DND-41 (cell line): ENCODE results near the gene HSPG2.

Experiments used
- ATAC-seq: fragments of 200-7000 bp; cut with Tn5 transposase; 3 replicates; pipeline ENCODE4 v1.9.1; 2021; ENCODE audit warnings: low read depth; ENCODE audit not compliant: insufficient read depth
- DNase-seq: peaks from one replicate; pipeline ENCODE4 v3.0.0-alpha.2; 2020
- H2AFZ ChIP-seq: 2 replicates; pipeline ENCODE4 v1.6.0; 2012; ENCODE audit warnings: low read depth, low read length
- H3K27ac ChIP-seq: 2 replicates; pipeline ENCODE4 v1.5.1; 2012; ENCODE audit warnings: low read length, inconsistent platforms
- H3K27me3 ChIP-seq: fragments of 200-600 bp; sonication (generic); 2 replicates; pipeline ENCODE4 v1.6.0; 2012; ENCODE audit warnings: low read length, mild to moderate bottlenecking, inconsistent platforms; ENCODE audit not compliant: insufficient read depth, poor library complexity
- H3K36me3 ChIP-seq: 2 replicates; pipeline ENCODE4 v1.5.1; 2012; ENCODE audit warnings: low read length, inconsistent platforms; ENCODE audit not compliant: insufficient read depth
- H3K4me1 ChIP-seq: 2 replicates; pipeline ENCODE4 v1.5.1; 2012; ENCODE audit warnings: mild to moderate bottlenecking, low read length; ENCODE audit not compliant: insufficient read depth
- H3K4me2 ChIP-seq: 2 replicates; pipeline ENCODE4 v1.6.0; 2012; ENCODE audit warnings: mild to moderate bottlenecking, moderate library complexity, low read length, inconsistent platforms; ENCODE audit not compliant: insufficient read depth
- H3K4me3 ChIP-seq, 2 experiments: fragments of 200-600 bp in 1 of 2; shearing (Covaris generic) in 1 of 2; 2 replicates each; pipeline ENCODE4 v1.5.1; 2012 to 2016; ENCODE audit warnings: inconsistent platforms in 2 of 2, low read length in 2 of 2, mild to moderate bottlenecking in 2 of 2, low read depth in 1 of 2, moderate library complexity in 1 of 2
- H3K79me2 ChIP-seq: 2 replicates; pipeline ENCODE4 v1.6.0; 2012; ENCODE audit warnings: low read length, inconsistent platforms; ENCODE audit not compliant: insufficient read depth
- H3K9ac ChIP-seq: 2 replicates; pipeline ENCODE4 v1.6.0; 2012; ENCODE audit warnings: low read depth, mild to moderate bottlenecking, inconsistent platforms, low read length, moderate library complexity
- H3K9me3 ChIP-seq: 2 replicates; pipeline ENCODE4 v1.5.1; 2012; ENCODE audit warnings: low read length, moderate library complexity, mild to moderate bottlenecking, inconsistent platforms; ENCODE audit not compliant: insufficient read depth, severe bottlenecking
- H4K20me1 ChIP-seq: 2 replicates; pipeline ENCODE4 v1.6.0; 2012; ENCODE audit warnings: low read length; ENCODE audit not compliant: insufficient read depth
- EZH2 ChIP-seq: IDR thresholded peaks from 3 replicates; pipeline ENCODE4 v1.6.1; 2012; ENCODE audit warnings: borderline replicate concordance, low read depth, mild to moderate bottlenecking, moderate library complexity, low read length, inconsistent platforms; ENCODE audit not compliant: severe bottlenecking
- TF ChIP-seq, protein P1 (sequence below): IDR thresholded peaks from 2 replicates; pipeline ENCODE4 v1.5.1; 2012; ENCODE audit warnings: borderline replicate concordance, low read length, moderate library complexity, mild to moderate bottlenecking; ENCODE audit not compliant: poor library complexity, severe bottlenecking; ENCODE audit errors: extremely low read depth

HSPG2 gene

DNA sequence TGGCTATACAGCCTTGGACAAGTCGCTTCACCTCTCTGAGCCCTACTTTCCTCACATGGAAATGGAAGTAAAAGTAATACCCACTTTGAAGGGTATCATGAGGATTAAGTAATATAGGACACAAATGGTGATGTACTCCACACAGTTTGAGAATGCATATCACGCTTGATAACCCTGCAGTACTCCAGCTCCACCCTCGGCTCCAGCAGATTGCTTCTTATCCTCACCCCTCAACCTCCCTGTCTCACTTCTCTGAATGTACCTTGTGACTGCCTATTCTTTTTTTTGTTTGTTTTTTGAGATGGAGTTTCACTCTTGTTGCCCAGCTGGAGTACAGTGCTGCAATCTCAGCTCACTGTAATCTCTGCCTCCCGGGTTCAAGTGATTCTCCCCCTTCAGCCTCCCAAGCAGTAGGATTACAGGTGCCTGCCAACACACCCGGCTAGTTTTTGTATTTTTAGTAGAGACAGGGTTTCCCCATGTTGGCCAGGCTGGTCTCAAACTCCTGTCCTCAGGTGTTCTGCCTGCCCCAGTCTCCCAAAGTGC, 69.6 kb downstream of the HSPG2 start:
- Histone ChIP-seq H3K27ac (no peak overlapping the region), H3K36me3 (no peaks in the 10 kb centered on the region), H3K9me3 (no peaks in the 10 kb centered on the region), H3K9ac (no peak overlapping the region), H3K4me2 (no peak overlapping the region), H4K20me1 (no peaks in the 10 kb centered on the region), H3K79me2 (no peaks in the 10 kb centered on the region), H3K27me3 (peaks cover 13% of the 10 kb centered on the region), H3K4me3 (no peak overlapping the region), H2AFZ (no peak overlapping the region), H3K4me1 (no peaks in the 10 kb centered on the region)
- ATAC-seq (no peak), DNase-seq (no peak)
- TF ChIP-seq, protein P1, sequence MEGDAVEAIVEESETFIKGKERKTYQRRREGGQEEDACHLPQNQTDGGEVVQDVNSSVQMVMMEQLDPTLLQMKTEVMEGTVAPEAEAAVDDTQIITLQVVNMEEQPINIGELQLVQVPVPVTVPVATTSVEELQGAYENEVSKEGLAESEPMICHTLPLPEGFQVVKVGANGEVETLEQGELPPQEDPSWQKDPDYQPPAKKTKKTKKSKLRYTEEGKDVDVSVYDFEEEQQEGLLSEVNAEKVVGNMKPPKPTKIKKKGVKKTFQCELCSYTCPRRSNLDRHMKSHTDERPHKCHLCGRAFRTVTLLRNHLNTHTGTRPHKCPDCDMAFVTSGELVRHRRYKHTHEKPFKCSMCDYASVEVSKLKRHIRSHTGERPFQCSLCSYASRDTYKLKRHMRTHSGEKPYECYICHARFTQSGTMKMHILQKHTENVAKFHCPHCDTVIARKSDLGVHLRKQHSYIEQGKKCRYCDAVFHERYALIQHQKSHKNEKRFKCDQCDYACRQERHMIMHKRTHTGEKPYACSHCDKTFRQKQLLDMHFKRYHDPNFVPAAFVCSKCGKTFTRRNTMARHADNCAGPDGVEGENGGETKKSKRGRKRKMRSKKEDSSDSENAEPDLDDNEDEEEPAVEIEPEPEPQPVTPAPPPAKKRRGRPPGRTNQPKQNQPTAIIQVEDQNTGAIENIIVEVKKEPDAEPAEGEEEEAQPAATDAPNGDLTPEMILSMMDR: no peak
- no peak for TF ChIP-seq EZH2

DNA sequence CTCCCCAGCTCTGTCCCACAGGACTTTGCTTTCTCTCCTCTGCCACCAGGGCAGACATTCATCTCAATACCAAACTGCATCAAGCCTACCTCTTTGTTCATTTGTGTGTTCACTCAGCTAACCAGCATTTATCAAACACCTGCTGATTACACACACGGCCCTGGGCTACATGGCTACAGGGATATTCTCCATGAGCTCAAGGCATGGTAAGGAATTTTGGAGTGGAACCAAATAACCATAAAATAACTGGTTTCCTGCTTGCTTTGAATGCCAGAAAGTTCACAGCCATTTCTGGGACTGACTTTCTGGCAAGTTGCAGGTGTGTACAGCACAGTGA, 70.4 kb downstream of the HSPG2 start:
- Histone ChIP-seq H3K36me3 (no peaks in the 10 kb centered on the region), H4K20me1 (no peaks in the 10 kb centered on the region), H3K9ac (no peak overlapping the region), H3K27ac (no peak overlapping the region), H2AFZ (no peak overlapping the region), H3K4me2 (no peak overlapping the region), H3K27me3 (peaks cover 13% of the 10 kb centered on the region), H3K4me1 (no peaks in the 10 kb centered on the region), H3K9me3 (no peaks in the 10 kb centered on the region), H3K4me3 (no peak overlapping the region), H3K79me2 (no peaks in the 10 kb centered on the region)
- TF ChIP-seq, protein P1: no peak
- no peak for TF ChIP-seq EZH2
- ATAC-seq: no peak
- no peak for DNase-seq

DNA sequence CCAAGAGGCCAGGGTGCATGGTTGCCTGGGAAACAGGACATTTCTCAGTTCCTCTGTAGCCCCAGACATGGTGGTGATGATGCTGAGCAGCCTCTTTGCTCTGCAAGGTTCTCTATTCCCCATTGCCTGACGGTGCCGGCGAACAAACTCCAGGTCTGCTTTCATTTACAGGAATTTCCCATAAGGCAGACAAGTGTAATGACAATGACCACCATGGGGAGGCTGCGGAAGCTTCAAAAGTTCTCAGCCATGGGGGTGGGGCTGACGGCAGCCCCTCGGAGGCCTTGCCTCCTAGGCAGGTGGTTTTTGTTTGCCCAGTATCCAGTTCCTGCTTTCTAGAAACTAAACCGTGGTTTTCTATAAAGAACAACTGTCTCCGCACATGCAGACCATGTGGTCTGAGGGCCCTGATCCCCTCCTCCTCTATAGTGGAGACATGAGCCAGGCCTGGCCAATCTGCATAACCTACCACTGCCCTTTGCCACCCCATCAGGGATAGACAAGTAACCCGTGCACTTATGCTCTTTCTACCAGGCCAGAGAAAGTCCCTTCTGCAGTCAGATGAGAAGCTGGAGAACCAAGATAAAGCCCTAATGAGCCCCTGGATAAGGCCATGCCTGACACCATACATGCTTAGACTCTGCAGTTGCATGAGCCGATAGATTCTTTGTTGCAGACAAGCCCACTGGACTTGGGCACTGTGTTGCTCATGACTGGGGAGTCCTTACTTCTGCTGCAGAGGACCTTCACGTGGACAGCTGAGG, 71.0 kb downstream of the HSPG2 start:
- H4K20me1 ChIP-seq: no peaks in the 10 kb centered on the region
- H3K4me3 ChIP-seq: no peak overlapping the region
- no peaks in the 10 kb centered on the region for H3K79me2 ChIP-seq
- H3K27me3 ChIP-seq: peaks cover 13% of the 10 kb centered on the region
- no peaks in the 10 kb centered on the region for H3K4me1 ChIP-seq
- no peaks in the 10 kb centered on the region for H3K9me3 ChIP-seq
- H3K27ac ChIP-seq: no peak overlapping the region
- no peak overlapping the region for H3K4me2 ChIP-seq
- no peak overlapping the region for H2AFZ ChIP-seq
- H3K9ac ChIP-seq: no peak overlapping the region
- no peaks in the 10 kb centered on the region for H3K36me3 ChIP-seq
- DNase-seq: no peak
- TF ChIP-seq EZH2: no peak
- TF ChIP-seq, protein P1: no peak
- no peak for ATAC-seq
